Activated CD4-positive, alpha-beta memory T cell treated with anti-CD3 and anti-CD28 coated beads for 36 hours (primary cell): ENCODE data around the gene FLCN. TPM values are rescaled to one million over a fixed set of nuclear protein-coding genes. Genes with fewer than 3 reads are reported as not detected.
A peak's percentile ranks its signal among the peaks of the same experiment; 100 is the strongest.
"Not testable (repeated sequence)": the region's sequence is repeated elsewhere in the genome, so short reads cannot be mapped to it uniquely, and the experiment has no call there.

Experiments used
- CTCF ChIA-PET: fragments of 350-600 bp; sonication (Branson Sonifier 250); formaldehyde crosslinking; loops from one replicate; lab custom pipeline; 2021; ENCODE audit warnings: antibody characterized with exemption, inconsistent platforms; lab: Charles Lee
- POLR2A ChIA-PET: fragments of 350-600 bp; sonication (Branson Sonifier 250); formaldehyde crosslinking; loops from one replicate; lab custom pipeline; 2021; ENCODE audit warnings: antibody characterized with exemption; lab: Charles Lee
- DNase-seq: peaks from one replicate; pipeline ENCODE4 v3.0.0-alpha.2; 2020
- H3K27ac Mint-ChIP-seq: one replicate; pipeline ENCODE4 v1.8.0; 2021; ENCODE audit warnings: mixed read lengths
- H3K27me3 Mint-ChIP-seq: one replicate; pipeline ENCODE4 v1.8.0; 2021; ENCODE audit warnings: mixed read lengths
- H3K36me3 Mint-ChIP-seq: one replicate; pipeline ENCODE4 v1.8.0; 2021; ENCODE audit warnings: mixed read lengths
- H3K4me1 Mint-ChIP-seq: one replicate; pipeline ENCODE4 v1.8.0; 2021; ENCODE audit warnings: low read depth, mixed read lengths
- H3K4me3 Mint-ChIP-seq: one replicate; pipeline ENCODE4 v1.8.0; 2021; ENCODE audit warnings: mild to moderate bottlenecking, mixed read lengths
- H3K9me3 Mint-ChIP-seq: one replicate; pipeline ENCODE4 v1.8.0; 2021; ENCODE audit warnings: mixed read lengths
- intact Hi-C: fragments of 100-400 bp; cut with micrococcal nuclease; formaldehyde crosslinking; loops from one replicate; pipeline ENCODE4 v1.15.1; 2023
- total RNA-seq, 2 experiments: library from RNA; stranded (reverse); gene quantifications; one replicate each; pipeline ENCODE4 v1.2.3, GENCODE V29; 2021

The FLCN gene
- total RNA-seq: 10 to 100 TPM; 24.0 to 24.6 TPM

DNA sequence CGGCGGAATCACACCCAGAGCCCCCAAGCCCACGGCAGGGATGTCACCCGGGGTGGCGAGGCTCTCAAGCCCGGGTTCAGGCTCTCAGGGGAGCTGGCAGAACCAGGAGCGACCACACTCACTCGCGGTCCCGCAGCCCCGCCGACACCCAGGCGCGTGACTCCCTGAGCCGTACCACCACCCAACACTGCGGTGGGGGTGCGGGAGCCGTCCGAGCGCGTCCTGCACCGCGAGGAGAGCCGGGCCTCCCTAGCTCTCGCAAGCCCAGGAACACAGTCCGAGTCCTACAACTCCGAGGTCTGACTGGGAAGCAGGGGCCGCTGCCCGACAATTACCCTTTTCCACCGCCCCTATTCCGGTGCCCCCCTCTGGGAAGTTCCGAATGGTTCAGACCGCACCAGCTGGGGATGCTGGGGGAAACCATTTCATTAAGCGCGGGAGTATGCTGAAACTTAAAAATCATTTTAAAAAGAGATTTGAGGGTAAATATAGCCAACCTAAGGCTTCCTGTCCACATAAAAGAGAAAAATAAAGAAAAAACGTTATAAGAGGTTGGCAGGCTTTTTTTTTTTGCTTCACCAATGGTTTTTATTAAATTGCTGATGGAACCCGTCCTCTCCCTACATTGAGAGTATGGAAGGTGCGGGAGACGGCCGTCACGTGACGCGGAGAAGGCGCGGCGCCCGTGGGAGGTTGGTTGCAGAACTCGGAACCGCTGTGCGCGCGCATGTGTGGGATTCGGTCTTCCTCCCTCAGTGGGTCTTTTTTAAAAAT lies at the start of gene FLCN:
Gene FLCN, minus strand, starts transcription at position 143 of the 774 bp plus-strand sequence. CDS start 9,031 bp downstream, outside the sequence.
- peak within 1 kb of the TSS; percentile 97 for H3K4me3 Mint-ChIP-seq
- peaks cover 5% of the 10 kb centered on the region for H3K36me3 Mint-ChIP-seq
- intact Hi-C loops: loop anchor here (1.0 to 2.0 kb wide), 3 partner anchors 30 to 58 kb away; partner anchors contain the start of genes COPS3 and PLD6
- peaks cover 36% of the 10 kb centered on the region for H3K4me1 Mint-ChIP-seq
- no peaks in the 10 kb centered on the region for H3K27me3 Mint-ChIP-seq
- DNase-seq: peak; percentile 92
- CTCF ChIA-PET: interaction anchor here (0.9 to 1.7 kb wide), 3 partner anchors 96 to 237 kb away, joined by 3 to 7 read pairs (median 4); no protein-coding TSS in a partner anchor
- POLR2A ChIA-PET: interaction anchor here (0.8 to 1.0 kb wide), 3 partner anchors 43 to 195 kb away, joined by 3 to 5 read pairs (median 4); partner anchors contain the start of gene COPS3
- peak within 1 kb of the TSS; percentile 94 for H3K27ac Mint-ChIP-seq
- no peaks in the 10 kb centered on the region for H3K9me3 Mint-ChIP-seq

DNA sequence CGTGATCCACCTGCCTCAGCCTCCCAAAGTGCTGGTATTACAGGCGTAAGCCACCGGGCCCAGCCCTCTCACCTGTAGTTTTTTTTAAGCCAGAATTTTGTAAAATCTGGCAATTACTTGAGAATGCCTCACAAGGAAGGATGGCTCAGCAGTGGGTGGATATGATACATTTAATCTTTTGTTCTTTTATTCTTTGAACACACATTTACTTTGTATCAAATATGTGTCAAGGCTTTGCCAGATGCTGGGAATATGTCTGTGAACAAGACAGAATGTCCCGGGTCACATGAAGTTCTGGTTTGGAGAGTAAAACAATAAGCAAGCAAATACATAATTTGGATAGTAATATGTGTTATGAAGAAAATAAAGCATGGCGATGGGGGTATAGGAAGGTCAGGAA lies 49.0 kb upstream of the FLCN start:
- no peak for DNase-seq
- ChIA-PET CTCF (no interaction called here), POLR2A (no interaction called here)
- Mint-ChIP-seq H3K27me3 (no peaks in the 10 kb centered on the region), H3K36me3 (no peaks in the 10 kb centered on the region), H3K9me3 (no peaks in the 10 kb centered on the region), H3K4me3 (no peak overlapping the region), H3K27ac (no peak overlapping the region), H3K4me1 (peaks cover 9% of the 10 kb centered on the region)
- intact Hi-C loops: no loop called here

GRCh38 chr17:17280613-17281549 lies 43.9 kb upstream of the FLCN start, which contains the start of gene COPS3:
COPS3 (minus strand) TSS chr17:17281246; CDS start chr17:17281186, 60 bp downstream.
- Mint-ChIP-seq H3K27ac (peak within 1 kb of the TSS; percentile 83), H3K4me1 (peaks cover 31% of the 10 kb centered on the region), H3K9me3 (no peaks in the 10 kb centered on the region), H3K4me3 (peak within 1 kb of the TSS; percentile 87), H3K36me3 (peaks cover 6% of the 10 kb centered on the region), H3K27me3 (no peaks in the 10 kb centered on the region)
- intact Hi-C loops: loop anchor here (1.0 to 5.0 kb wide), 4 partner anchors 22 to 311 kb away; partner anchors contain the start of genes FLCN, NT5M and PEMT
- peak; percentile 98 for DNase-seq
- ChIA-PET POLR2A (interaction anchor here (0.6 to 1.5 kb wide), 12 partner anchors 10 to 162 kb away, joined by 3 to 5 read pairs (median 3); partner anchors contain the start of genes FLCN and NT5M), CTCF (interaction anchor here (0.7 to 1.5 kb wide), 6 partner anchors 9 to 216 kb away, joined by 3 to 4 read pairs (median 3); no protein-coding TSS in a partner anchor)

GRCh38 chr17:17279316-17279715 lies 42.3 kb upstream of the FLCN start:
- H3K9me3 Mint-ChIP-seq: no peaks in the 10 kb centered on the region
- intact Hi-C loops: no loop called here
- CTCF ChIA-PET: interaction anchor here (1.1 kb wide), 1 partner anchor 8 kb away, joined by 3 read pairs; no protein-coding TSS in a partner anchor
- peaks cover 31% of the 10 kb centered on the region for H3K4me1 Mint-ChIP-seq
- peaks cover 9% of the 10 kb centered on the region for H3K36me3 Mint-ChIP-seq
- no peak overlapping the region for H3K27ac Mint-ChIP-seq
- POLR2A ChIA-PET: no interaction called here
- H3K27me3 Mint-ChIP-seq: no peaks in the 10 kb centered on the region
- H3K4me3 Mint-ChIP-seq: peak overlapping the region; percentile 87
- no peak for DNase-seq

DNA sequence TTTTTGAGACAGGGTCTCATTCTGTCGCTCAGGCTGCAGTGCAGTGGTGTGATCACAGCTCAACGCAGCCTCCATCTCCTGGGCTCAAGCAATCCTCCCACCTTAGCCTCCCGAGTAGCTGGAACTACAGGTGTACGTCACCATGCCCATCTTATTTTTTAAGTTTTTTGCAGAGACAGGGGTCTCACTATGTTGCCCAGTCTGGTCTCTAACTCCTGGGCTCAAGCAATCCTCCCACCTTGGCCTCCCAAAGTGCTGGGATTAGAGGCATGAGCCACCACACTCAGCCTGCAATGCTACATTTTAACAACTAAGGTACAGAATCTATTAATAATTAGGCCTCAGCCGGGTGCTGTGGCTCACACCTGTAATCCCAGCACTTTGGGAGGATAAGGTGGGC lies 40.5 kb upstream of the FLCN start:
- DNase-seq, intact Hi-C loops, POLR2A ChIA-PET, H3K9me3 Mint-ChIP-seq, H3K27ac Mint-ChIP-seq, CTCF ChIA-PET, H3K4me3 Mint-ChIP-seq, H3K27me3 Mint-ChIP-seq: not testable (repeated sequence)
- H3K36me3 Mint-ChIP-seq: peaks cover 12% of the 10 kb centered on the region
- peaks cover 31% of the 10 kb centered on the region for H3K4me1 Mint-ChIP-seq

- Mint-ChIP-seq H3K27me3 (no peaks in the 10 kb centered on the region), H3K4me1 (peaks cover 22% of the 10 kb centered on the region), H3K4me3 (no peak overlapping the region), H3K9me3 (no peaks in the 10 kb centered on the region), H3K27ac (no peak overlapping the region), H3K36me3 (peaks cover 12% of the 10 kb centered on the region)
- CTCF ChIA-PET: no interaction called here
- intact Hi-C loops: no loop called here
- no peak for DNase-seq
- POLR2A ChIA-PET: no interaction called here
These were observed 39.0 kb upstream of the FLCN start for GRCh38 chr17:17275971-17276370.

DNA sequence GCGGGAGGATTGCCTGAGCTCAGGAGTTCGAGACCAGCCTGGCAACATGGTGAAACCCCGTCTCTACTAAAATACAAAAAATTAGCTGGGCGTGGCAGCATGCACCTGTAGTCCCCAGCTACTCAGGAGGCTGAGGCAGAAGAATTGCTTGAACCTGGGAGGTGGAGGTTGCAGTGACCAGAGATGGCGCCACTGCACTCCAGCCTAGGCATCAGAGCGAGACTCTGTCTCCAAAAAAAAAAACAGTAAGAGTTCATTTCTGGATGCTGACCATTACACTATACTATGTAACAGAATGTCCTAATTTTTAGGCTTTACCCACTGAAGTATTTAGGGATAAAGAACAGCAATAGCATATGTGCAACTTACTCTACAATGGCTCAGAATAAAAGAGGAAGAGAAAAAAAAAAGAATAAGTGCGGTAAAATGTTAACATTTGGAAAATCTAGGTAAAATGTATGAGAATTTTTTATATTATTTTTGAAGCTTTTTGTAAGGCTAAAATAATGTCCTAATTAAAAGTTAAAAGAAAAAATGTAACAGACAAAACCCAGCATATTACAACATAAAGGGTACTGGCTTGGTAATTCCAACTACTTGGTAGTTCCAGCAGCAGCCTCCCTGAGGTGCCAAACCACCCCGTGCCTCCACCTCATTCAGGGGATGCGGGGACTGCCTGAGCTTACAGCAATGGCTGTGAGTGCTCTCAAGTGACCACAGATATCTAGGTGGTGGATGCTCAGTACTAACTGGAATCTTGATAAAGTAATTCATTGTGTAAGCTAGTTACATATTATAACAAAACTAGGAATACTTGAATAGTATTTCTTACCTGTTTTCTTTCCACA lies 33.2 kb upstream of the FLCN start:
- intact Hi-C loops: loop anchor here (5.0 kb wide), 1 partner anchor 42 kb away; no protein-coding TSS in a partner anchor
- CTCF ChIA-PET: interaction anchor here (0.6 to 3.1 kb wide), 10 partner anchors 10 to 456 kb away, joined by 3 to 13 read pairs (median 4); no protein-coding TSS in a partner anchor
- peaks cover 18% of the 10 kb centered on the region for H3K36me3 Mint-ChIP-seq
- H3K4me1 Mint-ChIP-seq: no peaks in the 10 kb centered on the region
- H3K27me3 Mint-ChIP-seq: no peaks in the 10 kb centered on the region
- POLR2A ChIA-PET: interaction anchor here (1.0 kb wide), 1 partner anchor 11 kb away, joined by 3 read pairs; the partner anchor contains the start of gene COPS3
- no peak overlapping the region for H3K27ac Mint-ChIP-seq
- no peak overlapping the region for H3K4me3 Mint-ChIP-seq
- no peaks in the 10 kb centered on the region for H3K9me3 Mint-ChIP-seq
- DNase-seq: peak; percentile 50

- ChIA-PET POLR2A (no interaction called here), CTCF (no interaction called here)
- Mint-ChIP-seq H3K27me3 (no peaks in the 10 kb centered on the region), H3K4me1 (no peaks in the 10 kb centered on the region), H3K27ac (no peak overlapping the region), H3K4me3 (no peak overlapping the region), H3K36me3 (peaks cover 33% of the 10 kb centered on the region), H3K9me3 (no peaks in the 10 kb centered on the region)
- DNase-seq: no peak
- intact Hi-C loops: no loop called here
These were observed 27.5 kb upstream of the FLCN start for GRCh38 chr17:17264430-17264829.

GRCh38 chr17:17258998-17259397 lies 22.0 kb upstream of the FLCN start:
- intact Hi-C loops: no loop called here
- H3K36me3 Mint-ChIP-seq: peaks cover 45% of the 10 kb centered on the region
- no peaks in the 10 kb centered on the region for H3K4me1 Mint-ChIP-seq
- no peak for DNase-seq
- ChIA-PET POLR2A (no interaction called here), CTCF (interaction anchor here (0.6 to 1.6 kb wide), 3 partner anchors 54 to 117 kb away, joined by 3 to 7 read pairs (median 3); no protein-coding TSS in a partner anchor)
- no peak overlapping the region for H3K27ac Mint-ChIP-seq
- no peaks in the 10 kb centered on the region for H3K27me3 Mint-ChIP-seq
- H3K4me3 Mint-ChIP-seq: no peak overlapping the region
- no peaks in the 10 kb centered on the region for H3K9me3 Mint-ChIP-seq

DNA sequence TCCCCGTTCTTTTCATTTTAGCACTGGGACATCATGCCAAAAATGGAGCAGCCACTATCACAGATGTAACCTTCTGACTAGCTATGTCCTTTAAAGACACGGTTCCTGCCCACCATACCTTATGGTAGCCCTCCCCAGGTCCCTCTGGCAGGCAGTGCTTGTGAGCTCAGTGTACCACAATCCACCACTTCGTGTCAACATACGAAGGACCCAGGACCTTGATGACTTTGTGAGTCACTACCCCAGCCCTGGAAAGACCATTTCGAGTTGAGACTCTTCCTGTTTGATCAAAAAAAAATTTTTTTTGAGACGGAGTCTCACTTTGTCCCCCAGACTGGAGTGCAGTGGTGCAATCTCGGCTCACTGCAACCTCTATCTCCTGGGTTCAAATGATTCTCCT lies 21.0 kb upstream of the FLCN start:
- CTCF ChIA-PET: interaction anchor here (1.1 to 1.6 kb wide), 2 partner anchors 55 to 116 kb away, joined by 3 to 7 read pairs; no protein-coding TSS in a partner anchor
- H3K4me1 Mint-ChIP-seq: peaks cover 5% of the 10 kb centered on the region
- POLR2A ChIA-PET: interaction anchor here (0.5 kb wide), 1 partner anchor 10 kb away, joined by 3 read pairs; no protein-coding TSS in a partner anchor
- H3K4me3 Mint-ChIP-seq: no peak overlapping the region
- H3K9me3 Mint-ChIP-seq: no peaks in the 10 kb centered on the region
- H3K36me3 Mint-ChIP-seq: peaks cover 48% of the 10 kb centered on the region
- H3K27me3 Mint-ChIP-seq: no peaks in the 10 kb centered on the region
- no peak overlapping the region for H3K27ac Mint-ChIP-seq
- DNase-seq: no peak
- intact Hi-C loops: no loop called here
